Effector CD4-positive, alpha-beta T cell (primary cell): ENCODE measurements around the gene ATP10B.
"Not testable (repeated sequence)": the region's sequence is repeated elsewhere in the genome, so short reads cannot be mapped to it uniquely, and the experiment has no call there.

Source experiments
- DNase-seq: peaks from one replicate; pipeline ENCODE4 v3.0.0-alpha.2; 2020

ATP10B gene

DNA sequence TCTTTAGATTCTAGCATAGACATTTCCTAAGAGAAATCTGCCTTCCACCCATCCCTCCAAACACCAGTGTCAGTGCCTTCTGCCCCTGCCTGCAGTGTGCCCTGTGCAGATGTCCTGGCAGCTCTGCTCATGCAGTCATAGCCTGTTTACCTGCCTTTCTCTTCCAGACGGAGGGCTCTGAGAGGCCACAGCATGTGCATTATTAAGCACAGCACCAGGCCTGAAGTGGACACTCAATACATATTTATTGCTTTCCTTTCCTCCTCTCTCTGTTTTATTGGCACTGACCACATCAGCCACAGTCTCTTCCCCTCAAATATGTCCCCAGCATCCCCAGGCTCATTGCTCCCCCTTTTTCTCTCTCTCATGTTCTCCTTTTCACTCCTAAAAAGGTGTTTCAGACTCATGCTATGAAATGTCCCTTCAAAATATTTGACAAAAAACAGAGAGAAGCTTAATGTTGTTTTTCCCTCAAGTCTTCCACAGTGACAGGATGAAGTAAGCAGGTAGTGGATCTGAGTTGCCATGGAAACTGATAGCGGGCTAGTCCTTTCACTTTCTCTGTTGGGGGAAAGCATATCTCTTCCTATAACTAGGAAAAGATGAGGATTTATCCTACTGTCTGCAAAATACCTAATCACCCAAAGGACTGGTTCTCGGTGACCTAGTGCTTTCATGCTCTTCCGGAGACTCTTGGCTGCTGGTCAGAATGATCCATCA is 100.9 kb downstream of the ATP10B start:
- no peak for DNase-seq

DNA sequence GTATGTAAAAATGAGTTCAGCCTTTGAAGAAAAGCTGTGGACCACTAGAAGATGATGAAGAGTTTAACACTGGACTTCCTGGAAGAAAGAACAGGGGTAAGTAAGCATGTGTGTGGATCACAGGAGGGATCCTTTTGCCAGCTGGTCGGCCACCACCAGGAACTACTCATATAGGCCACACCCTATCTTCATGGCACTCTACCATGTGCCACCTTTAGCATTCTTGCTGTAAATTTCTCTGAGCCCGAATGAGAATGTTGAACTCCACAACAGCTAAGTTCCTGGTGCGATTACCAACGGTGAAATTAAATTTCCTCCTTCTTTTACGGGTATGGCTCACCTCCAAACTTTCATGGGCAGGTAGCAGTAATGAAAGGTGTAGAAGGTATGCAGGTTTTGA is 102.3 kb downstream of the ATP10B start:
- no peak for DNase-seq

- no peak for DNase-seq
Observed at GRCh38 chr5:160749026-160749425, 103.0 kb downstream of the ATP10B start.

- DNase-seq, result no peak
Observed at GRCh38 chr5:160747987-160748386, 104.0 kb downstream of the ATP10B start.

DNA sequence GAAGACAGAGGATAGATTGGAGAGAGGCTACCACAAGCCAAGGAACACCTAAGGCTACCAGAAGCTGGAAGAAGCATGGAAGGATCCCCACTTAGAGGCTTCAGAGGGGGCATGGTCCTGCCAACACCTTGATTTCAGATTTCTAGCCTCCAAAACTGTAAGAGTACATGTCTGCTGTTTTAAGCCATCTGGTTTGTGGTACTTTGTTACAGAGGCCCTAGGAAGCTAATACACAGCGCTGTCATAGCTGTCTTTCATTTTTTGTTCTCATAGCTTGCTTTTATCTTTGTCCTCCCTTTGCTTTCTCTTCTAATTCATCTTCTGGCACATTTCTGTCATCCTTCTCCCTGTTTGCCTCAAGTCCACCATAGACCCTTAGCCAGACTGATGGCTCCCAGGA is 104.5 kb downstream of the ATP10B start:
- no peak for DNase-seq

- DNase-seq, result no peak
Observed at GRCh38 chr5:160744268-160745101, 107.5 kb downstream of the ATP10B start.

GRCh38 chr5:160743027-160743426 is 109.0 kb downstream of the ATP10B start:
- DNase-seq, result no peak

DNA sequence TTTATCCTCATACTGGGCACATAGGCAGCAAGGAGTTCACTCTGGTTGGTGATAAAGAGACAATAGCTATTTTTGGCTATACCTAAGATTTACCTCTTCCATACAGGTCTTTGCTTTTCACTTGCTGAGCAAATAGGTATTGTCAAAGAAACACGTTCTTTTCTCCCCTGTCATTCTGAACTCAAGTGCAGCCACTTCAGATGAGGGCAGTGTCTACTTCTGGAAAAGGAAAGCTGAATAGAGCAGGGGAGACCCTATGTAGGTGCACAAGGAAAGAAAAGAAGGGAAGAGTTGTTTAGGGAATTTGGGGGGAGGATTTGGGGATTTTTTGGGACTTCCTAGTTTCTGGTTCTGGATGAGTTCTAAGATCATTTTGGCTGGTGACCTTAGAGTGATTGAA is 109.6 kb downstream of the ATP10B start:
- DNase-seq, result no peak

DNA sequence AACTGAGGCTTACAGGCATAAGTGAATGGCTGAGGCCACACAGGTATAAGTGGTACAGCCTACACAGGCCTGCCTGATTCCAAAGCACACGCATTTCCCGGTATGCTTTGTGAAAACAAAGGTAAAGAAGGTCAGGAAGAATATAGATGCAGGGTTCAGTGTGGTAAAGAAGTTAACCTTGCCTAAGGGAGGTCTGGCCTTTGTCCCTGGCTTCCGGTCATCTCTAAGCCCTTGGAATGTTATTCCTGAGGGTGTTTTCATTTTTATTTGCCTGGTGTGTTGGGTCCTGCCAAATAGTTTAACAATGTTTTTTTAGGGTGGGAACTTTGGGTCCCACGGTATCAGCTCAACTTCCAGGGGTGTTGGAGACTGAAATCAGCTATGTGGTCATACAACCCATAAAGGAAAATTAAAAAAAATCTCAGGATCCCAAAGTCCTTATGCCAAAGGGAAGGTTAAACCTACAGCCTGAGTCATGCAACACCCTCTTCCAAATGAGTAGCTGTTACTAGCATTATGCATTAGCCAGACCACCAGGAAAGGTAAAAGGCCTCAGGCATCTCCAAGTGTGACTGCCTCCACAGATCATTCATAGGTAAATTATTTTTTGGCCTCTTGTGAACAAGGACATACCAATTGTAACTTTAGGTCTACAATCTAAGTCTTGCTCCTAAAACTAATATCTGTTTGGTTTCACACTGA is 124.6 kb downstream of the ATP10B start:
- DNase-seq, result no peak

GRCh38 chr5:160726721-160727120 is 125.3 kb downstream of the ATP10B start:
- DNase-seq, result no peak

DNA sequence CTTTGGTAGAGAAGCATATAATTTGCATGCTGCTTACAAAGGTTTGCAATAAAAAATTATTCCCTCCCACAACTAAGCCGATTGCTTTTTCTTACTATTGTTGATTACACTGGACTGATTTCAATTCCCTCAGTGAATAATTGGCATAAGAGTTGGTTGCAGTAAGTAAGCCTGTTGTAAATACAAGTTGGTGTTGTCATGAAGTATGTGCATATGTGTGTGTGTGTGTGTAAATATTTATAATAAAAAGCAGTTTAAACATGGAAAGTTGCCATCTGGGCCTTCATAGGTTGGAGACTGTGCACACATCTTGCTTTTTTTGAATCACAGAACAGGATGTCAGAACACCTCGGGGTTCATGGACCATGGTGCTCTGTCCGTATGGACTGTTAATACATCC is 131.2 kb downstream of the ATP10B start:
- no peak for DNase-seq

GRCh38 chr5:160715508-160715907 is 136.5 kb downstream of the ATP10B start:
- not testable (repeated sequence) for DNase-seq

GRCh38 chr5:160703547-160704189 is 148.3 kb downstream of the ATP10B start:
- no peak for DNase-seq

DNA sequence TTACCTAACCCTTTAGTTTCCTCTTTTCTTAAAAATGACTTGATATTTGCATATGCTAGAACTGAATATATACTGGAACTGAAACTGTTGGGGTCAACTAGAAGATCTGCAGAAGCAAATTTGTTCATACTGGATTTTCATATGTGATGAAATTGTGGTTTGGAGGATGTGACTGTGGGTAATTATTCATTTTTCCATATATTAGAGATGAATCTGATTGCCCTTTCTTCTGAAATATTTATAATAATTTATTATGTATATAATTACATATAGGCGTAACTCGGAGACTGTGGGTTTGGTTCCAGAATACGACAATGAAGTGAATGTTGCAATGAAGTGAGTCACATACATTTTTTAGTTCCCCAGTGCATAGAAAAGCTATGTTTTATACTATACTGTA is 149.1 kb downstream of the ATP10B start:
- DNase-seq, result no peak

- DNase-seq, result no peak
Observed at GRCh38 chr5:160702311-160702803, 149.7 kb downstream of the ATP10B start.

DNA sequence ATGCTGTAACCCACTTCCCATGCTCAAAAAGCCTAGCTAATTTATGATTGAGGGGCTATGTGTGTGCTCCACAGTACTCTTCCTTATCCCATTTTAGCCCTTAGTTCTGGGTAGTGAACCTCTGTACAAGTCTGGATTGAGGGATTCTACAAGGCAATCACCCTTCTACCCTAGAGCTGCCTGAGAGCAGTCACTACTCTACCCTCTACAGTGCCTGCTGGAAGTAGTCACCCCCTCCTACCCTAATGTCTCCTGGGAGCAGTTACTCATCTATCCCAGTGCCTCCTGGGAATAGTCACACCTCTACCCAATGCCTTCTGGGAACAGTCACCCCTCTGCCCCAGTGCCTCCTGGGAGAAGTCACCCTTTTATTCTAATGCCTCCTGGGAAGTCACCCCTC is 150.6 kb downstream of the ATP10B start:
- no peak for DNase-seq

- no peak for DNase-seq
Observed at GRCh38 chr5:160699301-160699700, 152.7 kb downstream of the ATP10B start.

GRCh38 chr5:160697281-160697680 is 154.7 kb downstream of the ATP10B start:
- DNase-seq, result no peak

DNA sequence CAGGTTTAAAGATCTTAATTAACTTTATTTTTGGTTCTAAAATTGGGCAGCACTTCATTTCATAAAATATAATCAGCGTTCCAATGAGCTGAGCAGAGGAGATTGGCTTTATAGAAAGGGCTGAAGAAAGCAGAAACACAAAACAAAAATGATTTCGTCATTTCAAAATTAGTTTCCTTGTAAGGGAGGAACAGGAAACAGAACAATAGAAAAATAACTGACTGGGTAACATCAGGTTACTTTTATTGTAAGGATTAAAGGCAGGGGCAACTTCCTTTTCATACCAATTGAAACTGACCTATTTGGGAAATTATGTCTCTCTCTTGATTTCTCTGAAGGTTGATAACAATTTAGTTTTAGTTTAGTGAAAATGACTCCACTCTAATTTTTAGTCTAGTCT is 157.1 kb downstream of the ATP10B start:
- DNase-seq, result no peak

GRCh38 chr5:160693831-160694465 is 158.1 kb downstream of the ATP10B start:
- no peak for DNase-seq

DNA sequence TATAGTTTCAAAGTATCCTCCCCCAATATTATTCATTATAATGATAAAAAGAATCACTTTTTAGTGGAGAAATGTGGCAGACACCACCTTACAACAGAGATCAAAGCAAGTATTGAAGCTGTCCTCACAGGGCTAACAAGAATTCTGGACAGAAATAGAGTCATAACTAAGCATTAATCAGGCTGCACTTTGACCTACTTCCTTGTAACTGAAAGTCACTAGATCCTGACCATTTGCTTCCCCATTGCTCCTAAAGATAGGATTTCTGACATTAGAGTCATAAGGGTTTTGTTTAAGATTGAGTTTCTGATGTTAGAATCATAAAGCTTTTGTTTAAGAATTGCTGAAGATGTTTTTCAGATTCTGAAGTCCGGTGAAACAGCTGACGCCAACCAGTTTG is 159.7 kb downstream of the ATP10B start:
- no peak for DNase-seq

DNA sequence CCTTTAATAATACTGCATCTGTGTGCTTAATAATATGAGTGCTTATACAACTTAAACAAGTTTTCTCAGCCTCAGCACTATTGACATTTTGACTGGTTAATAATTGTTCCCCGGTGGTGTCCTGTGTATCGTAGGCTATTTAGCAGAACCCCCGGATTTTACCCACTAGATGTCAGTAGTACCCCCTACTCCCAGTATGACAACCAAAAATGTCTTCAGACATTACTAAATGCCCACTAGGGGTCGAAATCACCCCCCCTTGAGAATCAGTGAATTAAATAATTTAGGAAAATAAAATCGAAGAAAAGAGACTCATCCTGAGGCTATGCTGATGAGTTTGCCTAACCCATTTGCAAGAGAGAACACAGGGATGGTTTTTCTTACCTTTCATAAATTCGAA is 166.3 kb downstream of the ATP10B start:
- DNase-seq, result no peak

DNA sequence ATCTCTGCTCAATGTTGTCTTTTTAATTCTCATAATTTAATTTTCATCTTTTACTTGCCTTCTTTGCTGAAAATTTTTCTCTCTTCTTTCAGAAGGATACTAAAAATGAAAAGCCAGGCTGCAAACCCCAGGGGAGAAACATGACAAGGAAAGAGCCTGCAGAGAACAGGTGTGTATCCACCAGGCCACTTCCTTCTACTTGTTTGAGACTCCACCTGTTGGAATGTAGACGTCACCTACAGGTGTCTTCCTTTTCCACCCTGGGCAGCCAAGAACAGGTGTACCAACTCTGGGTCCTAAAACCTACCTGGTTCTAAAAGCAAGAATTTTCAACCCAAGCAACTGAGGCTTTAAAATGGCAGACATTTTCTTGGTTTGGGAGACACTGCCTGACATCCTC is 166.8 kb downstream of the ATP10B start:
- DNase-seq, result no peak
